ENCODE measurements around the gene TEX48.

Gene TEX48

GRCh38 chr9:114616684-114617520 lies 65.1 kb downstream of the TEX48 start:
- TF ChIP-seq REST (IDR thresholded peaks at IDR 0.05; ENCODE audit: insufficient read depth in 1 of 2, low read depth in 2 of 2, low read length in 2 of 2) (no peak), POLR2AphosphoS5 (IDR thresholded peaks at IDR 0.05; ENCODE audit: low read depth, low read length) (no peak), FOXP2 (optimal IDR thresholded peaks at IDR 0.05; ENCODE audit: borderline replicate concordance, extremely low read depth, extremely low read length, insufficient read depth) (no peak), TAF1 (IDR thresholded peaks at IDR 0.05; ENCODE audit: borderline replicate concordance, insufficient read depth, low read length) (no peak), SIN3A (IDR thresholded peaks at IDR 0.05; ENCODE audit: borderline replicate concordance, insufficient read depth, low read length) (no peak)

All from PFSK-1 (cell line).